ENCODE measurements around the gene UNK. TPM values are rescaled to one million over a fixed set of nuclear protein-coding genes. Genes with fewer than 3 reads are reported as not detected.
A peak's percentile ranks its signal among the peaks of the same experiment; 100 is the strongest.

UNK gene
- total RNA-seq, 1 donor from 2014 or later, result 17.3 TPM

GRCh38 chr17:75822119-75822799 lies 37.7 kb downstream of the UNK start:
- no peak for ATAC-seq

DNA sequence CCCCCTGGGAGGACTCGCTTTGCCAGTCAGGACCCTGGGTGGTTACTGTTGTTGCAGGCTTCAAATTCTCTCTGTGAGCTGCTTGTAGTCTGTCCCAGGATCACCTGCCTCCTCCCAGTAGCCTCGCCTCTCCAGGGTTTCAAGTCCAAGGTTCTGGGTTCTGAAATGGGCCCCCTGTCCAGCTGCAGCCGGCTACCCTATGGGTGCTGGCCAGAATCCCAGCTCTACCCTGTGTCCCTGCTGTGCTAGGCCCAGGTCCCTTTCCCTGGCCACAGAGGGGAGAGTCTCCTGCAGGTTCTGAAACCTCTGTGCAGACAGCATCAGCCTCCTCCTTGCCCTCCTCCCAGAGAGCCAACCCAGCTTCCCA lies 38.2 kb downstream of the UNK start:
- ATAC-seq, result no peak

- no peak for ATAC-seq
Measured at GRCh38 chr17:75823257-75824041, 38.8 kb downstream of the UNK start.

DNA sequence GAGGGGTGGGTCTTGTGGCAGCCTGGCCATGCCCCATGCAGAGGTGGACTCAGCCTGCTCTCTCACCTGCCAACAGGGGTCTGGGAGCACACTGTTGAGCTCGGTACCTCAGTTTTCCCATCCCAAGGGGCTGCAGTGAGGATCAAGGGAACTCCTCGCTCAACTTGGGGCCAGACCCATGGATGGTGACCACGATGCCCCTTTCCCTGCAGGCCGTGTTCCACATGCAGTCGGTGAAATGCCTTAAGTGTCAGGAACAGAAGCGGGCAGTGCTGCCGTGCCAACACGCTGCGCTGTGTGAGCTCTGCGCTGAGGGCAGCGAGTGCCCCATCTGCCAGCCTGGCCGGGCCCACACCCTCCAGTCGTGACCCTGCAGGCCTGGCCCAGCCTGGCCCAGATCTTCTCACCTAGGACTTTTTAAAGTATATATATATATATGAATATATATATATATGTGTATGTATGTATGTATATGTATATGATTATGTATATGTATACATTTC lies 39.5 kb downstream of the UNK start:
- ATAC-seq, result no peak

GRCh38 chr17:75824666-75825065 lies 40.1 kb downstream of the UNK start:
- ATAC-seq, result no peak

- ATAC-seq, result no peak
Measured at GRCh38 chr17:75825149-75825552, 40.5 kb downstream of the UNK start.

- ATAC-seq, result no peak
Measured at GRCh38 chr17:75825748-75826370, 41.3 kb downstream of the UNK start.

GRCh38 chr17:75826561-75827307 lies 42.1 kb downstream of the UNK start:
- ATAC-seq, result no peak

DNA sequence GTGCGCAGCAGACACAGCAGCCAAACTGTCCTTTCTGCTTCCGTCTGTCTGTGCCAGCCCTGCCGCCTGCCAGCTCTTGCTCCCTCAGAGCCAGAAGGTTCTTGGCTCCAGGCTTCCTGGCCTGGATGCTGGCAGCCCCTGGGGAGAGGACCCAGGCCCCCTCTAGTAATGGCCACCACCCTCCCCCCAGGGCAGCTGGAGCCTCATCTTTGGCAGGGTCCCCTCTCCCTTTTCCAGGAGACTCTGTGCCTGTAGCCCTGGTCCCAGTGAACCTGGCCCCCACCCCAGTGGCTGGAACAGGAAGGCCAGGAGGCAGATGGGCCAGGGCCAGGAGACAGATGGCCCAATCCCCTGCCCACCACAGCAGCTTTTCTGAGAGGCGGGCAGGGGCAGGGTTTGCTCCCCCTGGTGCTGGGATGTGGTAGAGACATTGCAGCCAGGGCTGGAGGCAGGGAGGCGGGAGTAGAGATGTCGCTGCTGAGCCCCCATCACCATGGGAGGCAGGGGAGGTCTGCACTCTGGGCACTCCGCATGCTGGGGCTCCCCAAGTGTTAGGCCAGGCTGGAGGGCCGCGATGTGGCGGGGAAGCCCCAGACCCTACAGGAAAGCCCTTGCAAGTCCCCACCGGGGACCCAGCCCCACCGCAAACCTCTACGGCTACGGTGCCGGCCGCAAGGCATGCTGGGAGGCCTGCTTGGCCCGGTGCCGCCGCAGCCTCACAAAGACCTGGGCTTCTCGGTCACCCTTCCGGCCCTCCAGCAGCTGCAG lies 42.9 kb downstream of the UNK start:
- ATAC-seq, result peak; percentile 45

GRCh38 chr17:75828076-75828400 lies 43.4 kb downstream of the UNK start:
- no peak for ATAC-seq

DNA sequence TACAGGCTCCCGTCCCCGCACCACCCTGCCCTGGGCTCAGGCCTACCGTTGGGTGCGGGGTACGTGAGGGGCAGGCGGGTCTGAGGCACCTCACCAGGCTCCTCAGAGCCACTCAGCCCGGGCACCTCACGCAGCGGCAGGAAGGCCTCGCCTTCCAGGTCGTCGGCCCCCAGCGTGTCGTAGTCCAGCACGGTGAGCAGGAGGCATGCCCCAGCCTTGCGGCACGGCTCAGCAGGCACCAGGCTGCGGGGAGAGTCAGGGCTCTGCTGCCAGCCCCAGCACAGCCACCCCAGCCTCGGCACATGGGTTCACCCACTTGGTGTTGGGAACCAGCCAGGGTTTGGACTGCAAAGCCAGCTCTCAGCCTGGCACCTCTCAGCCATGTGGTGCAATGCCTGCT lies 44.1 kb downstream of the UNK start:
- no peak for ATAC-seq

- ATAC-seq, result no peak
Measured at GRCh38 chr17:75829747-75830146, 45.1 kb downstream of the UNK start.

DNA sequence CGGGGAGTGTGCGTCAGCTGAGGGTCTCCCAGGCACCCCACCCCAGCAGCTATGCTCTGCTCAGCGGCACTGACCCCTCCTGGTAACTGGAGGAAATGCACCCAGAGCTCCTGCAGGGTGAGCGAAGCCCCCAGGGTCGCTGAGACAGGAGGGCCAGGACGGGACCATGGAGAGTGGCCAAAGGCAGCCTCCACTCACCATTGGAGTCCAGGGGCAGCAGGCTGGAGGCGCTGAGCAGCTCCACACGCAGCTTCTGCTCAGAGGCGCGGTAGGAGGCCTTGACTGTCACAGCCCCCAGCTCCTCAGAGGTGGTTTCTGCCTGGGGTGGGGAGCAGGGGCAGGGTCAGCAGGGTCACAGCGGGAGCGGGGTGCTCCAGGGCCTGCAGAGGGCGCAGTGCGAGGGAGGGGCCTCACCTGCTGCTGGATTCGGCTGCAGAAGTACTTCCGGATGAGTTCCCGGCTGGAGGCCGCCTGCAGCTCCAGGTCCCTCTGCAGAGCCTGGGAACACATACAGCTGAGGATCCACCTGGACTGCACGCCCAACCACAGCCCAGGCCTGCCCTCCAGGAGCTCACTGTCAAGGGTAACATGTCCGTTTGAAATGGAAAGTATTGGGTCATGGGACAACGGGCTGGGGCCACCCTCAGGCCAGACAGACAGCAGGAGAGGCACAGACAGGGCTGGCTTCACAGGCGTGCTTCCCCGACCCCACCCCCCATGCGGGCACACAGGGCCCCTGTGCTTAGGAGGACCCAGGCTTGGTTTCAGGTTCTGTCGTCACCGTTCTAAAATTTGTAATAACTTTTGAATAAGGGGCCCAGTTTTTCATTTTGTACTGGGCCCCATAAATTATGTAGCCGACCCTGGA lies 45.8 kb downstream of the UNK start:
- no peak for ATAC-seq

GRCh38 chr17:75831032-75831571 lies 46.5 kb downstream of the UNK start:
- no peak for ATAC-seq

DNA sequence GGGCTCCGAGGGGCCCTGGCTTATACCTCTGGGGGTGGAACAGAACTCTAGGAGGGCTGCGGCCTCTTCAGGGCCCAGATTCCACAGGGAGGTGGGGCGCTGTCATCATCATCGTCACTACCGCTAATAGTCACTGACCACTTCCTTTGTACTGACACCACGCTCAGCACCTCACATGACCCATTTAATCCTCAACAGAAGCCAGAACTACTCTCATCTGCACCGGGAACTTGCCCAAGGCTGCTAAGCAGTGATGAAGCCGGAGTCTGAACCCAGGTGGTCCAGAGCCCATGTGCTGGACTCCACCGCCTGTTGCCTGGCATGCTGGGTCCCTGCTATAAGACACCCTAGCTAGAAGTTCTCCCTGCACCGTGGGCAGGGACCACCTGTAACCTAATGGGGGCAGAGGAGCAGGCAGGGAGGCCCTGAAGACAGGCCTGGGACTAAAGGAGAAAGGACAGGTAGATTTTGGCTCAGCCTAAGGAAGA lies 47.6 kb downstream of the UNK start:
- ATAC-seq, result no peak

DNA sequence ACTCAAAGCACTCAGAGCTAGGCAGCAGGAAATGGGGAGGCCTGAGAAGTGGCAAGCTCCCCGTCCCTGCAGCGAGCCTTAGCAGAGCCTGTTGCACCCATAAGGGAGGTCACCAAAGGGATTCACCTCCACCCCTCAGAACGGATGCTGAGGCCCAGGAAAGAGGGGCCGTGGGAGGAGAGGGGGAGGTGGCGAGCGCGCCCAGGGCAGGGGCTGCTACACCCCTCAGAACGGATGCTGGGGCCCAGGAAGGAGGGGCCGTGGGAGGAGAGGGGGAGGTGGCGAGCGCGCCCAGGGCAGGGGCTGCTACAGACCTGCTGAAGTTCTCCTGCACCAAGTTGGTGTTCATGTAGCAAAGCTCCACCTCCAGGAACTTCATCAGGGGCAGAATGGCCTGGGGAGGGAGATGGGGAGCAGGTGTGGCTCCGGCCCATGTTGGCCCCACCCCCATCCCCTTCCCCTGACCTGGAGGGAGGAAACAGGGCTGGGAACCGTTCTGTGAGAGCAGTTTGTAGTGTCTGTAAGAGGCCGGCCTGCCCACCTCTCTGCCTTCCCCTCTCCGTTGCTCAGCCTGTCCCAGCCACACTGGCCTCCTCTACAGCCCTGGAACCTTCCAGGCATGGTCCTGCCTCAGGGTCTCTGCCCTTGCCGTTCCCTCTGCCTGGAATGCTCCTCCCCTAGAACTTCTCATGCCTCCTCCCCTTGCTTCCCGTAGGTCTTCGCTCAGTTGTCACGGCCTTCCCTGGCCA lies 48.2 kb downstream of the UNK start:
- ATAC-seq, result no peak

- no peak for ATAC-seq
Measured at GRCh38 chr17:75834279-75834920, 49.8 kb downstream of the UNK start.

GRCh38 chr17:75834928-75835653 lies 50.5 kb downstream of the UNK start:
- ATAC-seq, result no peak

DNA sequence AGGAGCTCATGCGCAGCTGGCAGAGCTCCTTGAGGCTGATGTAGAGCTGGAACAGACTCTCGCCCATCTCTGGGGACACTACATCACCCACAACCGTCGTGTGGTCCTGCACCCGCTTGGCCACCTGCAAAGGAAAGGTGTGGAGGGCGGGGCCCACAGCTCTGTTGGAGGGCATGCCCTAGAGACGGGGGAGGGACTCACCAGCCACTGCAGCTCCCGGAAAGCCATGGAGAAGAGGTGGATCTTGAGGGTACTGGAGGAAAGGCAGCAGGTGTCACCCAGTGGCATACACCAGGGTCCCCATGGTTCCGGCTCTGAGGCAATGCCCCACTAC lies 51.0 kb downstream of the UNK start:
- ATAC-seq, result no peak
